ENCODE data around the gene POLR3E. TPM values are rescaled to one million over a fixed set of nuclear protein-coding genes. Genes with fewer than 3 reads are reported as not detected.

Gene POLR3E
- total RNA-seq, 1 experiment from 2014 or later = 103 TPM

DNA sequence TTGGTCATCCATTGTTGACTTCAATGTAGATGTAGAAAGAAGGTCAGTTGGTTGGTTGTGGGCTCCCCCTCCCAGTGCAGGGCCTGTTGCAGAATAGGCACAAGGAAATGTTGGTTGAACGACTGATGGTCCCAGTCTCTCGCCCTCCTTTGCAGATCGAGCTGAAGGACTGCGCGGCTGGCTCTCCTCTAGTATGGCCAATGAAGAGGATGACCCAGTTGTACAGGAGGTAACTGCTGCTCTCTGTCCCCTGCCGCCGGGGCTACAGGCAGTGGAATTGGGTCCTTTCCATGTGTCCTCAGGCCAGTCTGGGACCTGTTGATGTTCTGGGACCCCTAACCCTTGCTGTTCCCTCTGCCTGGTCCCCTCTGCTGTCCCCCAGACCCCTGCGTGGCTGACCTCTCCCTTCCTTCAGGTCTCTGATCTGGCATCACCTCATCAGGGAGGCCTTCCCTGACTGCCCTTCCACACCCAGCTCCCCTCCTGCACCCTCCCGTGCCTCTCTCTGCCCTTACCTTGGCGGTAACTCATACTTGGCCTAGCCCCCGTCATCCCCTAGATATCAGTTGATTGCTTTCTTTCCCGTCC lies 5.7 kb downstream of the POLR3E start:
- H3K9me3 ChIP-seq (ENCODE audit: control insufficient read depth, low read depth, low read length) = no peaks in the 10 kb centered on the region
- H3T11ph ChIP-seq (ENCODE audit: low read length) = no peak overlapping the region
- WGBS (ENCODE audit: extremely low coverage, insufficient read length, low lambda C conversion rate) = no CpG with 5 or more reads among the region's 12 CpGs
- H3K79me1 ChIP-seq (ENCODE audit: insufficient read depth, low read depth, low read length, poor library complexity, severe bottlenecking) = peaks cover 3% of the 10 kb centered on the region
- no peak overlapping the region for H3K56ac ChIP-seq (ENCODE audit: insufficient read length, low read depth, low read length)
- no peak overlapping the region for H4K8ac ChIP-seq (replicated peaks; ENCODE audit: insufficient read length, low read depth, low read length)
- no peak overlapping the region for H2BK120ac ChIP-seq (ENCODE audit: low read depth, low read length, poor library complexity, severe bottlenecking)
- Mint-ChIP-seq H3K9me3 (no peaks in the 10 kb centered on the region; a peak in 1 of 5 replicates), H3K36me3 (ENCODE audit: insufficient read depth in 1 of 3, low read depth in 3 of 3) (peaks cover 31 to 69% (median 42%) of the 10 kb centered on the region in 3 experiments), H3K4me3 (no peak overlapping the region), H3K4me1 (peaks cover 11 to 17% of the 10 kb centered on the region in 2 experiments), H3K27ac (peak overlapping the region in 1 of 3 experiments; percentile 29; a peak in 1 of 7 replicates), H3K27me3 (ENCODE audit: low read depth) (no peaks in the 10 kb centered on the region; the same call in 1 of the 2 replicates)
- TF ChIP-seq, protein P1, sequence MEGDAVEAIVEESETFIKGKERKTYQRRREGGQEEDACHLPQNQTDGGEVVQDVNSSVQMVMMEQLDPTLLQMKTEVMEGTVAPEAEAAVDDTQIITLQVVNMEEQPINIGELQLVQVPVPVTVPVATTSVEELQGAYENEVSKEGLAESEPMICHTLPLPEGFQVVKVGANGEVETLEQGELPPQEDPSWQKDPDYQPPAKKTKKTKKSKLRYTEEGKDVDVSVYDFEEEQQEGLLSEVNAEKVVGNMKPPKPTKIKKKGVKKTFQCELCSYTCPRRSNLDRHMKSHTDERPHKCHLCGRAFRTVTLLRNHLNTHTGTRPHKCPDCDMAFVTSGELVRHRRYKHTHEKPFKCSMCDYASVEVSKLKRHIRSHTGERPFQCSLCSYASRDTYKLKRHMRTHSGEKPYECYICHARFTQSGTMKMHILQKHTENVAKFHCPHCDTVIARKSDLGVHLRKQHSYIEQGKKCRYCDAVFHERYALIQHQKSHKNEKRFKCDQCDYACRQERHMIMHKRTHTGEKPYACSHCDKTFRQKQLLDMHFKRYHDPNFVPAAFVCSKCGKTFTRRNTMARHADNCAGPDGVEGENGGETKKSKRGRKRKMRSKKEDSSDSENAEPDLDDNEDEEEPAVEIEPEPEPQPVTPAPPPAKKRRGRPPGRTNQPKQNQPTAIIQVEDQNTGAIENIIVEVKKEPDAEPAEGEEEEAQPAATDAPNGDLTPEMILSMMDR (conservative IDR thresholded peaks at IDR 0.05) = no peak
- H3K79me2 ChIP-seq (ENCODE audit: insufficient read depth, low read length) = peaks cover 15% of the 10 kb centered on the region; the same call in 1 of the 2 replicates
- H3K18ac ChIP-seq (ENCODE audit: insufficient read length, low read depth, low read length) = no peak overlapping the region
- H2BK5ac ChIP-seq (ENCODE audit: insufficient read length, low read length) = no peak overlapping the region
- no peak for DNase-seq
- H2AK5ac ChIP-seq (ENCODE audit: insufficient read length, low read length) = no peak overlapping the region
- H4K20me1 ChIP-seq (ENCODE audit: control insufficient read depth, insufficient read depth, insufficient read length) = peaks cover 3% of the 10 kb centered on the region
- no peak overlapping the region for H3K4me2 ChIP-seq (ENCODE audit: insufficient read depth, insufficient read length, low read length)
- no peak overlapping the region for H4K91ac ChIP-seq (ENCODE audit: insufficient read length, low read depth, low read length)
- H2BK20ac ChIP-seq (ENCODE audit: low read depth, low read length, poor library complexity, severe bottlenecking) = no peak overlapping the region
- no peaks in the 10 kb centered on the region for H3K27me3 ChIP-seq (ENCODE audit: insufficient read depth, low read length)
- no peaks in the 10 kb centered on the region for H3K4me1 ChIP-seq (ENCODE audit: insufficient read depth, low read length)
- no peak overlapping the region for H2BK15ac ChIP-seq (ENCODE audit: low read depth, low read length)
- no peak overlapping the region for H3K27ac ChIP-seq (ENCODE audit: insufficient read length, low read depth, low read length)
- H2AFZ ChIP-seq (ENCODE audit: low read length) = no peak overlapping the region
- H2BK12ac ChIP-seq (ENCODE audit: insufficient read length, low read depth, low read length) = no peak overlapping the region
- no peak overlapping the region for H3K23ac ChIP-seq (ENCODE audit: insufficient read length, low read depth, low read length)
- no peak overlapping the region for H3K14ac ChIP-seq (ENCODE audit: insufficient read depth, low read length)
- no peak overlapping the region for H4K5ac ChIP-seq (ENCODE audit: insufficient read length, low read depth, low read length)
- no peak overlapping the region for H3K9ac ChIP-seq (ENCODE audit: extremely low read depth, insufficient read length, low read length)
- no peak overlapping the region for H3K4ac ChIP-seq (ENCODE audit: low read depth, low read length)
- peaks cover 4% of the 10 kb centered on the region for H3K23me2 ChIP-seq (ENCODE audit: insufficient read length, low read depth, low read length, poor library complexity, severe bottlenecking)
